Caco-2 (cell line): Measurements from ENCODE around the gene DEFB124. TPM values are rescaled to one million over a fixed set of nuclear protein-coding genes. Genes with fewer than 3 reads are reported as not detected.
"Not testable (repeated sequence)": the region's sequence is repeated elsewhere in the genome, so short reads cannot be mapped to it uniquely, and the experiment has no call there.

Source experiments
- BruUV-seq: library from RNA; stranded (reverse); fragments of 400-500 nt; replicated peaks from 2 replicates; lab custom pipeline; 2021; lab: Mats Ljungman, UMichigan
- CTCF ChIA-PET: fragments of 300-600 bp; sonication (Branson Sonifier 250); formaldehyde crosslinking; loops from one replicate; lab custom pipeline; 2022; ENCODE audit warnings: antibody characterized with exemption; lab: Charles Lee
- POLR2A ChIA-PET: fragments of 300-600 bp; sonication (Branson Sonifier 250); formaldehyde crosslinking; loops from one replicate; lab custom pipeline; 2022; ENCODE audit warnings: antibody characterized with exemption; lab: Charles Lee
- DNase-seq, 2 experiments: peaks; one replicate each; pipeline versions ENCODE4 v3.0.0 to v3.0.0-alpha.2; 2020 to 2022
- H3K27me3 ChIP-seq: replicated peaks from 2 replicates; pipeline ENCODE4 v1.6.0; 2011; ENCODE audit warnings: low read length; ENCODE audit not compliant: control insufficient read depth, insufficient read depth
- H3K36me3 ChIP-seq: 2 replicates; pipeline ENCODE4 v1.5.1; 2011; ENCODE audit warnings: low read length; ENCODE audit not compliant: control insufficient read depth, insufficient read depth
- H3K4me1 ChIP-seq: fragments of 250-450 bp; sonication (Bioruptor Pico); 2 replicates; pipeline ENCODE4 v1.5.1; 2020; ENCODE audit warnings: mild to moderate bottlenecking
- H3K4me3 ChIP-seq: 2 replicates; pipeline ENCODE4 v1.5.1; 2011; ENCODE audit warnings: low read depth, mild to moderate bottlenecking, control low read depth, low read length
- H3K9me3 ChIP-seq: fragments of 250-450 bp; sonication (Bioruptor Pico); 2 replicates; pipeline ENCODE4 v1.5.1; 2020; ENCODE audit warnings: mild to moderate bottlenecking, moderate library complexity
- H3K27ac Mint-ChIP-seq: one replicate; pipeline ENCODE4 v1.8.0; 2022; ENCODE audit warnings: mixed read lengths; ENCODE audit not compliant: unreplicated experiment
- H3K27me3 Mint-ChIP-seq: one replicate; pipeline ENCODE4 v1.8.0; 2022; ENCODE audit warnings: mixed read lengths; ENCODE audit not compliant: insufficient read depth, unreplicated experiment
- H3K36me3 Mint-ChIP-seq: one replicate; pipeline ENCODE4 v1.8.0; 2022; ENCODE audit warnings: mild to moderate bottlenecking, mixed read lengths; ENCODE audit not compliant: insufficient read depth, unreplicated experiment
- H3K4me1 Mint-ChIP-seq: one replicate; pipeline ENCODE4 v1.8.0; 2022; ENCODE audit warnings: low read depth, mixed read lengths; ENCODE audit not compliant: unreplicated experiment
- H3K4me3 Mint-ChIP-seq: one replicate; pipeline ENCODE4 v1.8.0; 2022; ENCODE audit warnings: mild to moderate bottlenecking, moderate library complexity, mixed read lengths; ENCODE audit not compliant: unreplicated experiment
- H3K9me3 Mint-ChIP-seq: one replicate; pipeline ENCODE4 v1.8.0; 2022; ENCODE audit warnings: mixed read lengths; ENCODE audit not compliant: unreplicated experiment
- CTCF ChIP-seq, 2 experiments: fragments of 200-600 bp in 1 of 2; IDR thresholded peaks; 1 replicate in 1 of 2; 2 replicates in 1 of 2; pipeline versions ENCODE4 v1.5.1 to v1.8.0; 2011 to 2022; ENCODE audit warnings: antibody characterized with exemption in 1 of 2, control low read depth in 1 of 2, inconsistent platforms in 1 of 2, low read depth in 1 of 2, low read length in 1 of 2, mild to moderate bottlenecking in 1 of 2, moderate library complexity in 1 of 2; ENCODE audit not compliant: insufficient read depth in 1 of 2, severe bottlenecking in 1 of 2, unreplicated experiment in 1 of 2
- intact Hi-C: fragments of 100-400 bp; cut with micrococcal nuclease; formaldehyde crosslinking; loops from one replicate; pipeline ENCODE4 v1.10.0; 2022; ENCODE audit not compliant: unreplicated experiment
- total RNA-seq: library from RNA; stranded (reverse); gene quantifications from 2 replicates; pipeline ENCODE4 v1.2.3, GENCODE V29; 2022

Gene DEFB124
- total RNA-seq, 1 experiment from 2014 or later = not detected

- Histone ChIP-seq H3K9me3 (peaks cover 10% of the 10 kb centered on the region), H3K4me1 (peaks cover 7% of the 10 kb centered on the region; the same call in 1 of the 2 replicates), H3K36me3 (no peaks in the 10 kb centered on the region), H3K4me3 (no peak overlapping the region), H3K27me3 (no peaks in the 10 kb centered on the region)
- ChIA-PET CTCF (interaction anchor here (1.1 kb wide), 1 partner anchor 28 kb away, joined by 3 read pairs; no protein-coding TSS in a partner anchor), POLR2A (no interaction called here)
- no TSS peak for BruUV-seq
- Mint-ChIP-seq H3K9me3 (peaks cover 10% of the 10 kb centered on the region), H3K36me3 (peaks cover 6% of the 10 kb centered on the region), H3K27ac (no peak overlapping the region), H3K4me1 (no peaks in the 10 kb centered on the region), H3K27me3 (peaks cover 22% of the 10 kb centered on the region), H3K4me3 (no peak overlapping the region)
- DNase-seq = no peak
- no peak for TF ChIP-seq CTCF (IDR thresholded peaks at IDR 0.05; ENCODE audit: insufficient read depth in 1 of 2, low read depth in 1 of 2, low read length in 1 of 2, severe bottlenecking in 1 of 2, unreplicated experiment in 1 of 2)
- intact Hi-C loops = no loop called here
Observed at GRCh38 chr20:31474097-31474436, 860 bp downstream of the DEFB124 start.

GRCh38 chr20:31473331-31474096 is 1.4 kb downstream of the DEFB124 start:
- peaks cover 6% of the 10 kb centered on the region for H3K36me3 Mint-ChIP-seq
- Histone ChIP-seq H3K4me3 (no peak overlapping the region), H3K36me3 (no peaks in the 10 kb centered on the region), H3K4me1 (peaks cover 7% of the 10 kb centered on the region; the same call in 1 of the 2 replicates), H3K27me3 (no peaks in the 10 kb centered on the region), H3K9me3 (peaks cover 10% of the 10 kb centered on the region)
- ChIA-PET CTCF (interaction anchor here (0.6 to 1.1 kb wide), 2 partner anchors 28 to 31 kb away, joined by 3 to 7 read pairs; no protein-coding TSS in a partner anchor), POLR2A (no interaction called here)
- no peak for TF ChIP-seq CTCF (IDR thresholded peaks at IDR 0.05; ENCODE audit: insufficient read depth in 1 of 2, low read depth in 1 of 2, low read length in 1 of 2, severe bottlenecking in 1 of 2, unreplicated experiment in 1 of 2)
- H3K4me3 Mint-ChIP-seq = no peak overlapping the region
- H3K27ac Mint-ChIP-seq = no peak overlapping the region
- DNase-seq = peak in 1 of 2 experiments; percentile 26
- no TSS peak for BruUV-seq
- H3K9me3 Mint-ChIP-seq = peaks cover 10% of the 10 kb centered on the region
- peaks cover 22% of the 10 kb centered on the region for H3K27me3 Mint-ChIP-seq
- intact Hi-C loops = no loop called here
- H3K4me1 Mint-ChIP-seq = no peaks in the 10 kb centered on the region

GRCh38 chr20:31472395-31473330 is 2.3 kb downstream of the DEFB124 start:
- Mint-ChIP-seq H3K4me3 (peak overlapping the region; percentile 5), H3K36me3 (peaks cover 6% of the 10 kb centered on the region), H3K9me3 (peaks cover 10% of the 10 kb centered on the region), H3K27ac (peak overlapping the region; percentile 10), H3K4me1 (no peaks in the 10 kb centered on the region), H3K27me3 (peaks cover 16% of the 10 kb centered on the region)
- Histone ChIP-seq H3K4me3 (no peak overlapping the region), H3K36me3 (no peaks in the 10 kb centered on the region), H3K9me3 (peaks cover 10% of the 10 kb centered on the region), H3K4me1 (peaks cover 7% of the 10 kb centered on the region; the same call in 1 of the 2 replicates), H3K27me3 (no peaks in the 10 kb centered on the region)
- no TSS peak for BruUV-seq
- TF ChIP-seq CTCF (IDR thresholded peaks at IDR 0.05; ENCODE audit: insufficient read depth in 1 of 2, low read depth in 1 of 2, low read length in 1 of 2, severe bottlenecking in 1 of 2, unreplicated experiment in 1 of 2) = no peak
- intact Hi-C loops = no loop called here
- POLR2A ChIA-PET = no interaction called here
- CTCF ChIA-PET = interaction anchor here (0.6 to 1.1 kb wide), 2 partner anchors 29 to 32 kb away, joined by 3 to 7 read pairs; no protein-coding TSS in a partner anchor
- DNase-seq = peak in 1 of 2 experiments; percentile 40

GRCh38 chr20:31470946-31471345 is 4.0 kb downstream of the DEFB124 start:
- H3K27ac Mint-ChIP-seq, H3K4me1 ChIP-seq, H3K27me3 Mint-ChIP-seq, POLR2A ChIA-PET, CTCF ChIA-PET, H3K36me3 Mint-ChIP-seq, H3K4me3 Mint-ChIP-seq, H3K4me3 ChIP-seq, BruUV-seq, H3K27me3 ChIP-seq, H3K36me3 ChIP-seq, intact Hi-C loops, H3K4me1 Mint-ChIP-seq: not testable (repeated sequence)
- peaks cover 10% of the 10 kb centered on the region for H3K9me3 ChIP-seq
- DNase-seq = peak in 1 of 2 experiments; percentile 29
- peaks cover 10% of the 10 kb centered on the region for H3K9me3 Mint-ChIP-seq
